Activated CD8-positive, alpha-beta memory T cell treated with anti-CD3 and anti-CD28 coated beads, Interleukin-2, amount 10 ng/mL, durations not matched to agents 7 days and 5 days (primary cell): Measurements from ENCODE around the gene SLC5A6. TPM values are rescaled to one million over a fixed set of nuclear protein-coding genes. Genes with fewer than 3 reads are reported as not detected.
"Not testable (repeated sequence)": the region's sequence is repeated elsewhere in the genome, so short reads cannot be mapped to it uniquely, and the experiment has no call there.

ENCODE experiments used
- ATAC-seq: fragments of 150-1000 bp; cut with Tn5 transposase; one replicate; pipeline ENCODE4 v1.10.0; 2021; ENCODE audit warnings: moderate library complexity
- CTCF ChIA-PET: fragments of 350-600 bp; sonication (Branson Sonifier 250); formaldehyde crosslinking; loops from one replicate; lab custom pipeline; 2021; ENCODE audit warnings: antibody characterized with exemption; lab: Charles Lee
- DNase-seq: peaks from one replicate; pipeline ENCODE4 v3.0.0-alpha.2; 2020
- H3K27ac Mint-ChIP-seq: one replicate; pipeline ENCODE4 v1.8.0; 2021; ENCODE audit warnings: mild to moderate bottlenecking, mixed read lengths
- H3K27me3 Mint-ChIP-seq: one replicate; pipeline ENCODE4 v1.8.0; 2021; ENCODE audit warnings: mixed read lengths
- H3K36me3 Mint-ChIP-seq: one replicate; pipeline ENCODE4 v1.8.0; 2021; ENCODE audit warnings: mild to moderate bottlenecking, mixed read lengths
- H3K4me1 Mint-ChIP-seq: one replicate; pipeline ENCODE4 v1.8.0; 2021; ENCODE audit warnings: mixed read lengths
- H3K4me3 Mint-ChIP-seq: one replicate; pipeline ENCODE4 v1.8.0; 2021; ENCODE audit warnings: mild to moderate bottlenecking, moderate library complexity, mixed read lengths
- H3K9me3 Mint-ChIP-seq: one replicate; pipeline ENCODE4 v1.8.0; 2022; ENCODE audit warnings: low read depth, mixed read lengths
- total RNA-seq, 2 experiments: library from RNA; stranded (reverse); gene quantifications; one replicate each; pipeline ENCODE4 v1.2.3, GENCODE V29; 2021

SLC5A6 gene
- total RNA-seq, 2 experiments from 2014 or later: 35.0 to 47.9 TPM

GRCh38 chr2:27211241-27211942, 676 bp downstream of the SLC5A6 start:
- Mint-ChIP-seq H3K9me3 (no peaks in the 10 kb centered on the region), H3K27ac (peak overlapping the region; percentile 87), H3K4me1 (peaks cover 39% of the 10 kb centered on the region), H3K36me3 (peaks cover 15% of the 10 kb centered on the region), H3K4me3 (peak overlapping the region; percentile 87), H3K27me3 (no peaks in the 10 kb centered on the region)
- DNase-seq: no peak
- CTCF ChIA-PET: interaction anchor here (0.6 to 2.4 kb wide), 7 partner anchors 15 to 141 kb away, joined by 3 to 9 read pairs (median 3); partner anchors contain the start of gene PREB
- ATAC-seq: no peak

GRCh38 chr2:27209621-27210401, 2.3 kb downstream of the SLC5A6 start:
- ATAC-seq (no peak), DNase-seq (no peak)
- peak overlapping the region; percentile 16 for H3K27ac Mint-ChIP-seq
- no peaks in the 10 kb centered on the region for H3K27me3 Mint-ChIP-seq
- peak overlapping the region; percentile 8 for H3K4me3 Mint-ChIP-seq
- peaks cover 39% of the 10 kb centered on the region for H3K4me1 Mint-ChIP-seq
- CTCF ChIA-PET: interaction anchor here (0.7 to 2.4 kb wide), 2 partner anchors 70 to 142 kb away, joined by 3 to 9 read pairs; no protein-coding TSS in a partner anchor
- H3K9me3 Mint-ChIP-seq: no peaks in the 10 kb centered on the region
- peaks cover 12% of the 10 kb centered on the region for H3K36me3 Mint-ChIP-seq

GRCh38 chr2:27208486-27209050, 3.5 kb downstream of the SLC5A6 start:
- H3K9me3 Mint-ChIP-seq: no peaks in the 10 kb centered on the region
- H3K27ac Mint-ChIP-seq: no peak overlapping the region
- CTCF ChIA-PET: no interaction called here
- H3K4me3 Mint-ChIP-seq: no peak overlapping the region
- DNase-seq (no peak), ATAC-seq (no peak)
- H3K36me3 Mint-ChIP-seq: peaks cover 8% of the 10 kb centered on the region
- H3K27me3 Mint-ChIP-seq: no peaks in the 10 kb centered on the region
- H3K4me1 Mint-ChIP-seq: peaks cover 37% of the 10 kb centered on the region

GRCh38 chr2:27206346-27206745, 5.7 kb downstream of the SLC5A6 start:
- ATAC-seq: no peak
- CTCF ChIA-PET: no interaction called here
- H3K36me3 Mint-ChIP-seq: peaks cover 7% of the 10 kb centered on the region

GRCh38 chr2:27205206-27205605, 6.9 kb downstream of the SLC5A6 start:
- peaks cover 7% of the 10 kb centered on the region for H3K36me3 Mint-ChIP-seq
- no peaks in the 10 kb centered on the region for H3K27me3 Mint-ChIP-seq
- CTCF ChIA-PET: interaction anchor here (0.8 kb wide), 1 partner anchor 113 kb away, joined by 3 read pairs; no protein-coding TSS in a partner anchor
- H3K27ac Mint-ChIP-seq: no peak overlapping the region
- ATAC-seq (no peak), DNase-seq (no peak)
- no peaks in the 10 kb centered on the region for H3K9me3 Mint-ChIP-seq
- peaks cover 25% of the 10 kb centered on the region for H3K4me1 Mint-ChIP-seq
- H3K4me3 Mint-ChIP-seq: no peak overlapping the region

More at GRCh38 chr2:27206346-27206745, 5.7 kb downstream of the SLC5A6 start:
- Mint-ChIP-seq H3K4me3 (no peak overlapping the region), H3K9me3 (no peaks in the 10 kb centered on the region), H3K27ac (no peak overlapping the region), H3K27me3 (no peaks in the 10 kb centered on the region), H3K4me1 (peaks cover 29% of the 10 kb centered on the region)
- no peak for DNase-seq

- no peak overlapping the region for H3K27ac Mint-ChIP-seq
- CTCF ChIA-PET: no interaction called here
- H3K4me1 Mint-ChIP-seq: peaks cover 19% of the 10 kb centered on the region
- ATAC-seq (no peak), DNase-seq (no peak)
- no peak overlapping the region for H3K4me3 Mint-ChIP-seq
- peaks cover 9% of the 10 kb centered on the region for H3K36me3 Mint-ChIP-seq
- no peaks in the 10 kb centered on the region for H3K27me3 Mint-ChIP-seq
- H3K9me3 Mint-ChIP-seq: no peaks in the 10 kb centered on the region
These were observed 7.5 kb downstream of the SLC5A6 start for GRCh38 chr2:27204566-27204965.

GRCh38 chr2:27203741-27204140, 8.3 kb downstream of the SLC5A6 start:
- Mint-ChIP-seq H3K9me3 (no peaks in the 10 kb centered on the region), H3K27ac (no peak overlapping the region), H3K36me3 (peaks cover 9% of the 10 kb centered on the region), H3K4me3 (no peak overlapping the region), H3K27me3 (no peaks in the 10 kb centered on the region), H3K4me1 (peaks cover 15% of the 10 kb centered on the region)
- DNase-seq (no peak), ATAC-seq (no peak)
- CTCF ChIA-PET: interaction anchor here (1.2 to 1.9 kb wide), 3 partner anchors 12 to 70 kb away, joined by 3 to 11 read pairs (median 4); no protein-coding TSS in a partner anchor

GRCh38 chr2:27202854-27203253, 9.2 kb downstream of the SLC5A6 start:
- no peak overlapping the region for H3K27ac Mint-ChIP-seq
- no peak overlapping the region for H3K4me3 Mint-ChIP-seq
- CTCF ChIA-PET: interaction anchor here (1.2 to 1.9 kb wide), 3 partner anchors 11 to 69 kb away, joined by 3 to 11 read pairs (median 4); no protein-coding TSS in a partner anchor

GRCh38 chr2:27201675-27202074, 10.4 kb downstream of the SLC5A6 start:
- no peak overlapping the region for H3K4me3 Mint-ChIP-seq
- no peaks in the 10 kb centered on the region for H3K27me3 Mint-ChIP-seq
- ATAC-seq (no peak), DNase-seq (no peak)
- peaks cover 9% of the 10 kb centered on the region for H3K36me3 Mint-ChIP-seq
- peaks cover 10% of the 10 kb centered on the region for H3K4me1 Mint-ChIP-seq
- CTCF ChIA-PET: no interaction called here
- no peaks in the 10 kb centered on the region for H3K9me3 Mint-ChIP-seq
- H3K27ac Mint-ChIP-seq: no peak overlapping the region

More at GRCh38 chr2:27202854-27203253, 9.2 kb downstream of the SLC5A6 start:
- DNase-seq (no peak), ATAC-seq (no peak)
- peaks cover 10% of the 10 kb centered on the region for H3K4me1 Mint-ChIP-seq
- H3K36me3 Mint-ChIP-seq: peaks cover 9% of the 10 kb centered on the region
- H3K27me3 Mint-ChIP-seq: no peaks in the 10 kb centered on the region
- no peaks in the 10 kb centered on the region for H3K9me3 Mint-ChIP-seq

- no peak overlapping the region for H3K27ac Mint-ChIP-seq
- H3K36me3 Mint-ChIP-seq: peaks cover 2% of the 10 kb centered on the region
- H3K27me3 Mint-ChIP-seq: peaks cover 3% of the 10 kb centered on the region
- CTCF ChIA-PET: interaction anchor here (1.8 kb wide), 1 partner anchor 29 kb away, joined by 3 read pairs; no protein-coding TSS in a partner anchor
- no peaks in the 10 kb centered on the region for H3K9me3 Mint-ChIP-seq
- no peak overlapping the region for H3K4me3 Mint-ChIP-seq
- ATAC-seq (no peak), DNase-seq (no peak)
- no peaks in the 10 kb centered on the region for H3K4me1 Mint-ChIP-seq
These were observed 12.8 kb downstream of the SLC5A6 start for GRCh38 chr2:27199241-27199640.

GRCh38 chr2:27198627-27199026, 13.4 kb downstream of the SLC5A6 start:
- peaks cover 3% of the 10 kb centered on the region for H3K27me3 Mint-ChIP-seq
- H3K9me3 Mint-ChIP-seq: no peaks in the 10 kb centered on the region
- CTCF ChIA-PET: no interaction called here
- H3K4me3 Mint-ChIP-seq: no peak overlapping the region
- H3K4me1 Mint-ChIP-seq: no peaks in the 10 kb centered on the region
- ATAC-seq (no peak), DNase-seq (no peak)
- H3K36me3 Mint-ChIP-seq: peaks cover 2% of the 10 kb centered on the region
- H3K27ac Mint-ChIP-seq: no peak overlapping the region

GRCh38 chr2:27198068-27198467, 14.0 kb downstream of the SLC5A6 start:
- H3K4me1 Mint-ChIP-seq, H3K27ac Mint-ChIP-seq, H3K36me3 Mint-ChIP-seq, CTCF ChIA-PET, DNase-seq, ATAC-seq, H3K9me3 Mint-ChIP-seq, H3K4me3 Mint-ChIP-seq, H3K27me3 Mint-ChIP-seq: not testable (repeated sequence)

GRCh38 chr2:27195799-27196198, 16.3 kb downstream of the SLC5A6 start:
- CTCF ChIA-PET: interaction anchor here (1.0 kb wide), 1 partner anchor 15 kb away, joined by 3 read pairs; no protein-coding TSS in a partner anchor
- H3K36me3 Mint-ChIP-seq, ATAC-seq, H3K27me3 Mint-ChIP-seq, H3K27ac Mint-ChIP-seq, H3K4me3 Mint-ChIP-seq, H3K9me3 Mint-ChIP-seq, DNase-seq, H3K4me1 Mint-ChIP-seq: not testable (repeated sequence)
